WERI-Rb-1 (cell line): Measurements from ENCODE around the gene SPDYE18.
"Not testable (repeated sequence)": the region's sequence is repeated elsewhere in the genome, so short reads cannot be mapped to it uniquely, and the experiment has no call there.

Experiments
- DNase-seq: peaks from one replicate; pipeline ENCODE4 v3.0.0-alpha.2; 2020
- H3K27ac ChIP-seq: fragments of 250-450 bp; sonication (Bioruptor Pico); 2 replicates; pipeline ENCODE4 v1.5.1; 2020; ENCODE audit warnings: mild to moderate bottlenecking, moderate library complexity
- H3K27me3 ChIP-seq: fragments of 250-450 bp; sonication (Bioruptor Pico); 2 replicates; pipeline ENCODE4 v1.5.1; 2021; ENCODE audit warnings: mild to moderate bottlenecking, low read depth, moderate library complexity; ENCODE audit not compliant: insufficient read depth, severe bottlenecking
- H3K36me3 ChIP-seq: fragments of 250-450 bp; sonication (Bioruptor Pico); 2 replicates; pipeline ENCODE4 v1.5.1; 2020; ENCODE audit warnings: mild to moderate bottlenecking, moderate library complexity
- H3K4me3 ChIP-seq: 2 replicates; pipeline ENCODE4 v1.5.1; 2011; ENCODE audit warnings: low read depth, mild to moderate bottlenecking, control low read depth, low read length
- H3K9me3 ChIP-seq: fragments of 250-450 bp; sonication (Bioruptor Pico); 2 replicates; pipeline ENCODE4 v1.5.1; 2021; ENCODE audit warnings: mild to moderate bottlenecking, moderate library complexity; ENCODE audit not compliant: severe bottlenecking

Gene SPDYE18

DNA sequence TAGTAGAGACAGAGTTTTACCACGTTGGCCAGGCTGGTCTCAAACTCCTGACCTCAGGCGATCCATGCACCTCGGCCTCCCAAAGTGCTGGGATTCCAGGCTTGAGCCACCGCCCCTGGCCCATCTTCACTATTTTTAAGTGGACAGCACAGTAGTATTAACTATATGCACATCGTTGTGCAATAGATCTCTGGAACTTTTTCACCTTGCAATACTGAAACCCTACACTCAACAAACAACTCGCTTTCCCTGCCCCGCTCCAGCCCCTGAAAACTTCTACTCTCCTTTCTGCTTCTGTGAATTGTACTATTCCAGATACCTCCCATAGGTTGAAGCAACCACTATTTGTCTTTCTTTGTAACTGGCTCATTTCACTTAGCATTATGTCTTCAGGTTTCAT lies 3.5 kb upstream of the SPDYE18 start:
- not testable (repeated sequence) for H3K27ac ChIP-seq, H3K36me3 ChIP-seq, DNase-seq, H3K27me3 ChIP-seq, H3K4me3 ChIP-seq, H3K9me3 ChIP-seq

GRCh38 chr7:77063732-77064131 lies 1.4 kb upstream of the SPDYE18 start:
- DNase-seq, H3K4me3 ChIP-seq, H3K9me3 ChIP-seq, H3K27me3 ChIP-seq, H3K27ac ChIP-seq, H3K36me3 ChIP-seq: not testable (repeated sequence)

DNA sequence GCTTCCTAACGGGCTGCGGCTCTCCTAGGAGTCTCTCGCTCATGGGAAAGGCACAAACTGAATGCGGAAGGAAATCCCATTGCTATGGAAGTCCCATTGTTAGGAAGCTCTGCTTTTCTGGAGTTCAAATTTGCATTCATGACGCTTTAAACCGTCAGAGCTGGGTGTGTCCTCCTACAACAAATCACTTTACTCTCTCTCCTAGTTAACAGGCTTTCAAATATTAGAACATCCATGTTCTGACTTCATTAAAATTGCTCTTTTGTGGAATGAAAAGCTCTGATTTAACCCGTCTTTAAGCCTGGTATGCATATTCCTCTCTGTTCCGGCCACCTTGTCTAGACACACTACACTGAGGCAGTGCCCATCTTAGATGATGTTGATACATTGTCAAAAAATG lies 30.1 kb downstream of the SPDYE18 start, which contains the start of gene SPDYE17:
Gene SPDYE17, minus strand, starts transcription at position 101 of the 400 bp plus-strand sequence. CDS start 1,791 bp downstream, outside the sequence.
- H3K4me3 ChIP-seq, DNase-seq, H3K36me3 ChIP-seq, H3K9me3 ChIP-seq, H3K27me3 ChIP-seq, H3K27ac ChIP-seq: not testable (repeated sequence)

DNA sequence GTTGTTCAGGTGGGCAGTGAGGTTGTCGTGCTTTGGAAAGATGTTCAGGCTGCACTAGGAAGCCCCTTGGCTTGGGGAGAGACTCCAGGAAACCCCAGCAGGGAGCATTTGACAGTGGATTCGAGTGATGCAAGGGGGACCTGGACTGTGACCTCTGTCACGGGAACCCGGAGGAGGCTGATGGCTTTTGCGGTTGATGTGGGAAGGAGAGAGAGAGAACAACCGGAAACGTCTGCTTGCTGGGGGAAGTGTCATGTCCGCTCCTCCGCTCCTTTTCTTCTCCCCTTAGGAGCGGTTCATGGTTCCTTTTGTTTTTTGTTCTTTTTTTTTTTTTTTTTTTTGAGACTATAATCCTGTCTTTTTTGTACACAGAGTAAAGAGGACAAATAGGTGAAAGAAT lies 36.0 kb downstream of the SPDYE18 start:
- H3K9me3 ChIP-seq, DNase-seq, H3K27ac ChIP-seq, H3K36me3 ChIP-seq, H3K27me3 ChIP-seq, H3K4me3 ChIP-seq: not testable (repeated sequence)

GRCh38 chr7:77010074-77010680 lies 52.2 kb downstream of the SPDYE18 start:
- H3K27ac ChIP-seq, H3K36me3 ChIP-seq, H3K9me3 ChIP-seq, DNase-seq, H3K27me3 ChIP-seq, H3K4me3 ChIP-seq: not testable (repeated sequence)

DNA sequence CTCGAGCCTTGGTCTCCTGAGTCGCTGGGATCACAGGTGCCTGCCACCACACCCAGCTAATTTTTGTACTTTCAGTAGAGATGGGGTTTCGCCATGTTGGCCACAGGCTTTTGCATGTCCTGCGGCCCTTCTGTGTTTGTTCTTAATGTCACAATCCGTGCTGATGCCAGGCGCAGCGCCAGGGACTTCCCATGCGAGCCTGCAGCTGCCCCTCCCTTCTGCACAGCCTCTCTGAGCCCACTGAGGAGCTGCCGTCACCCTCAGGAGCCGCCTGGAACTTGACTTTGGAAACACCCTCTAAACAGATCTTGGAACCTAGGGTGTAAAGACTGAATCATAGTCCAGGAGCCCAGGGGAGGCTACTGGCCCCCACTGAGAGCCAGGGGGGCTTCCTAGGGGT lies 54.4 kb downstream of the SPDYE18 start:
- not testable (repeated sequence) for DNase-seq, H3K27me3 ChIP-seq, H3K27ac ChIP-seq, H3K4me3 ChIP-seq, H3K36me3 ChIP-seq, H3K9me3 ChIP-seq

DNA sequence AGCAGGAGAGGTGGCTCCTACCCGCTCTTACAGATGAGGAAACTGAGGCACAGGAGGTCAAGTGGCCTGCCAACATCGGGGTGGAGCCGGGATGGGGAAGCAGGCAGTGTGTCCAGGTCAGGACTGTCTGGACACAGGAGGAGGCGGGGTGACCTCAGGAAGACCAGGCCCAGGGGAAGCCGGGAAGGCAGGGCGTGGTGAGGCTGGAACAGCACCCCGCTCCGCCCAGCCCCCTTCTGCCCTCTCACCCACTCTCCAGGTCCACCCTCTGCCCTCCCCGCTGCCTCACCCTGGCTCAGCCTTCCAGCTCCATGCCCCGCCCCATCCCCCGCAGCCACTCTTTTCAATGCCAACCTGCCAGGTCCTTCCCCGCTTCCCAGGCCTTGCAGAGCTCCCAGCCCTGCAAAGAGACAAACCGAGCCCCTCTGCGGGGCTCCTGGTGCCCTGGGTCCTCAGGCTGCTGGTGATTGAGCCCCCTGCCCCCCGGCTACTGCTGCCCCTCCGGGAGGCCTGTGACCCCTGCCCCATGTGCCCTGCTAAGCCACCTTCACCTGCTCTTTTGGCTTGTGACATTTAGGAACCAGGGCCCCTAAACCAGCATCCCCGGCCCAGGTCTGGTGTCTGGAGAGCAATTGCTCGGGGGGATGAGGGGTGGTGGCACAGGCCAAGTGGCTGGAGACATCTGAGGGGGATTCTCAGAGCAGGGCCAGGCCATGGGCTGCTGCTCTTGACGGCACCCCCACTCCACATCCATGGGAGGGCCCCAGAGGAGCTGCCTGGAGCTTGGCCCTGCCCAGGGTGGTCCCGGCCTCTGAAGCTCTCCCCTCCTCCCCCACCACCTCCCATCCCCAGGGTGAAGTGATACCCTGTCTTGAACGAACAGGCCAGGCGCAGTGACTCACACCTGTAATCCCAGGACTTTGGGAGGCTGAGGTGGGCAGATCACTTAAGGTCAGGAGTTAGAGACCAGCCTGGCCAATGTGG lies 55.9 kb downstream of the SPDYE18 start:
- not testable (repeated sequence) for H3K9me3 ChIP-seq, H3K4me3 ChIP-seq, DNase-seq, H3K36me3 ChIP-seq, H3K27me3 ChIP-seq, H3K27ac ChIP-seq

- H3K36me3 ChIP-seq, DNase-seq, H3K9me3 ChIP-seq, H3K27me3 ChIP-seq, H3K27ac ChIP-seq, H3K4me3 ChIP-seq: not testable (repeated sequence)
These were observed 56.8 kb downstream of the SPDYE18 start for GRCh38 chr7:77005461-77006057.

GRCh38 chr7:77004151-77004550 lies 58.2 kb downstream of the SPDYE18 start:
- H3K4me3 ChIP-seq, DNase-seq, H3K27ac ChIP-seq, H3K36me3 ChIP-seq, H3K9me3 ChIP-seq, H3K27me3 ChIP-seq: not testable (repeated sequence)

- not testable (repeated sequence) for H3K27ac ChIP-seq, DNase-seq, H3K27me3 ChIP-seq, H3K9me3 ChIP-seq, H3K4me3 ChIP-seq, H3K36me3 ChIP-seq
These were observed 59.1 kb downstream of the SPDYE18 start for GRCh38 chr7:77003241-77003640.

DNA sequence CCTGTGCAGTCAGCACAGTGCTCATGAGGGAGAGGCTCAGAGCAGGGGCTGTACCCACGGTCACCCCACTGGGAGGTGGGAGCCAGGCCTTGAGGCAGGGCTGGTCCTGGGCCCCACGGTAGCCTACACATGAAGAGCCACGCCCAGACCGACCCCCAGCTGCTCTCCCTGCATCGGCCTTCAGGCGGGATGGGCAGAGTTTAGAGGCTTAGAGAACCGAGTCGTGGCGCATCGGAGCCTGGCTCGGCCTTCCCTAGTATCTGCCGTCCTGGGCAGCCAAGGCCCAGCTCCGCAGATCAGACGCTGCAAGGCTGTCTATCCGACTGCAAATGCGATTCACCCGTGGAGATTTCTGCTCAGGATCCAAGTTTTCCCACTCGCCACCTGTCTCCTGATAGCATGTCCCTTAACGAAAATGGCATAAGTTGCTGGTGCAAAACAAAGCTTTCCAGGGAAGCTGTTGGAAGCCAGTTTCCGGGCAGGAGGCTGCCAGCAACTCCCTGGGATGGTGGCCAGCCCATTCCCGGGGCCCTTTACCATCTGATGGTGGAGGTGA lies 59.6 kb downstream of the SPDYE18 start:
- H3K4me3 ChIP-seq, H3K9me3 ChIP-seq, H3K36me3 ChIP-seq, H3K27me3 ChIP-seq, H3K27ac ChIP-seq: not testable (repeated sequence)
- DNase-seq, result peak; percentile 55

- not testable (repeated sequence) for H3K36me3 ChIP-seq, H3K27me3 ChIP-seq, H3K9me3 ChIP-seq, H3K27ac ChIP-seq, H3K4me3 ChIP-seq
- DNase-seq, result peak; percentile 68
These were observed 60.3 kb downstream of the SPDYE18 start for GRCh38 chr7:77002104-77002503.
